SIG-M5 treated with dmso at 0.1 percent for 504 hours (cell line): ENCODE data around the gene UPF2.

ENCODE experiments used
- DNase-seq: peaks from one replicate; lab custom pipeline; 2025; ENCODE audit not compliant: unreplicated experiment; lab: John Stamatoyannopoulos, UW

UPF2 gene

DNA sequence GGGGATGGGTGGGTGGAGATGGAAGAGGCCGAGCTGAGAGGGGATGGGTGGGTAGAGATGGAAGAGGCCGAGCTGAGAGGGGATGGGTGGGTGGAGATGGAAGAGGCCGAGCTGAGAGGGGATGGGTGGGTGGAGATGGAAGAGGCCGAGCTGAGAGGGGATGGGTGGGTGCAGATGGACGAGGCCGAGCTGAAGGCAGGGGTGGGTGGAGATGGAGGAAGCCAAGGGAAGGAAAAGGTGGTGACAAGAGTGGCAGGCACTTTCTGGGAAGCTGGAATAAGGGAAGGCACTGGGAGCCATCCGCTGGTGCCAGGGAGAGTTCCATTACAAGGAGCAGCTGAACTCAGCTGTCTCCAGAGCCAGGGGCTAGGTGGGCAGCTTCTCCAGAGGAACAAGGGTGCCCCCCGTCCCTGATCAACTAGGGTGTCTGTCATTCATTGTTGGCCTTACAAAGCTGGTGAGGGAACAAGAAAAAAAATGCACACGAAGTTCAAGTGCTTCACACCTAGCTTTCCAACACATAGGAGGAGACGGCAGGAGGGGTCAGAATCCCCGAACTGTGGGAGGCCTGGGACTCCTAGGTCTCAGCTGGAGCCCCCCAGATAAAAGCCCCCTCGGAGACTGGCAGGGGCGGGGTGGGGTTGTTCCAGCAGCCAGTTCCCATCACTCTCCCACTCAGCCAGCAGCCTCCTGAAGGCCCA, 157.0 kb downstream of the UPF2 start:
- DNase-seq: no peak

DNA sequence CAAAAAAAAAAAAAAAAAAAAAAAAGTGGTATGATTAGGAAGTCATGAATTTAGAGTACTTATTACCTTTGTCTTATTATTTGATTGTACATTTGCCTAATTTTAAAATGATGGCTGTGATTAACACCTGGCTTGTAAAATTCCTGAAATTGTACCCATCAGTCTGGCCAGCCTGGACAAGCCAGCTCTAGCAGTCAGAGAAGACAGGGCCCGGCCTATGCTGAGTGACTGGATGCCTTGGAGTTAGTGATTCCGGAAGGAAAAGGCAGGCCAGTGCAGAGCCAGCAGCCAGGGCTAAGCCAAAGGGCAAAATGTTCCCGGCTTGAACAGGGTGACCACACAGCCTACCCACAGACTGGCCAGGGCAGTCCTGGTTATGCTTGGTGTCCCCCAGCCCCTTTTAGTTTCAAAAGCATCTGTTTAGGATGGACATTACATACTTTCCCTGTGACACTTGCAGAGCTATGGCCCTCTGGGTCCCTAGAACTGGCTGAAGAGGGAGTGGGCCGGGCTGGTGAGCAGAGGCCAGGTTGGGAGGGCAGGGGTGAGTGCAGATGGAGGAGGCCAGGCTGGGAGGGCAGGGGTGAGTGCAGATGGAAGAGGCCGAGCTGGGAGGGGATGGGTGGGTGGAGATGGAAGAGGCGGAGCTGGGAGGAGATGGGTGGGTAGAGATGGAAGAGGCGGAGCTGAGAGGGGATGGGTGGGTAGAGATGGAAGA, 157.7 kb downstream of the UPF2 start:
- DNase-seq: no peak

DNA sequence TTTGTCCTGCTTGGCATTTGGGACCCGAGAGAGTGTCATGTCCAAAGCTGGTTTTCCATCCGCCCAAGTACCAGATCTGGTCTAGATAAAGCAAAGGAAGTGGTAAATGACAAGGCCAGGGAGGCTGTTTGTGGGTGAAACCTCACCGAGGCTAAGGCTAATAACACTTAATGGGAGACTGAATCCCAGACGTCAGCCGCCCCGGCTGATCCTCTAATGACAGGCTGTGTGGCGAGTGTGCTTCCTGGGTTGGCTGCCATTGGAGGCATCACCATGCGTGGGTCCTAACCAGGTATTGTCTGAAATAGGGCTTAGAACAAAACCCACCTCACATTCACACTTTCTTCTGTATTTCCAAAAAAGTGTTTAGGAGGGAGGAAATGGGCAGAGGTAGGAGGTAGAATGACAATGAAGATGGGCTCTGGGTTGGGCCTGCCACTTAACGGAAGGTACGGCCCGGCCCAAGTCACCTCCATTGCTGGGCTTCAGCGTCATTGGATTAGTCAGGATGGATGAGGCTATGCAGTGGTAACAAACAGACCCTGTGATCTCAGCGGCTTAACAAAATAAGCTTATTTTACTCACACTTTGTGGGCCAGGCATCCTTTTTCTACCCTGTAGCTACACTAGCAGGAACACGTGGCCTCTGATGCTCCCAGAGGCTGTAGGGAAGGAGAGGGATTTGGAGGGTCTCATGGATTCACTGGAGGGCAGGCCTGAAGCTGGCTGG, 159.8 kb downstream of the UPF2 start:
- no peak for DNase-seq

DNA sequence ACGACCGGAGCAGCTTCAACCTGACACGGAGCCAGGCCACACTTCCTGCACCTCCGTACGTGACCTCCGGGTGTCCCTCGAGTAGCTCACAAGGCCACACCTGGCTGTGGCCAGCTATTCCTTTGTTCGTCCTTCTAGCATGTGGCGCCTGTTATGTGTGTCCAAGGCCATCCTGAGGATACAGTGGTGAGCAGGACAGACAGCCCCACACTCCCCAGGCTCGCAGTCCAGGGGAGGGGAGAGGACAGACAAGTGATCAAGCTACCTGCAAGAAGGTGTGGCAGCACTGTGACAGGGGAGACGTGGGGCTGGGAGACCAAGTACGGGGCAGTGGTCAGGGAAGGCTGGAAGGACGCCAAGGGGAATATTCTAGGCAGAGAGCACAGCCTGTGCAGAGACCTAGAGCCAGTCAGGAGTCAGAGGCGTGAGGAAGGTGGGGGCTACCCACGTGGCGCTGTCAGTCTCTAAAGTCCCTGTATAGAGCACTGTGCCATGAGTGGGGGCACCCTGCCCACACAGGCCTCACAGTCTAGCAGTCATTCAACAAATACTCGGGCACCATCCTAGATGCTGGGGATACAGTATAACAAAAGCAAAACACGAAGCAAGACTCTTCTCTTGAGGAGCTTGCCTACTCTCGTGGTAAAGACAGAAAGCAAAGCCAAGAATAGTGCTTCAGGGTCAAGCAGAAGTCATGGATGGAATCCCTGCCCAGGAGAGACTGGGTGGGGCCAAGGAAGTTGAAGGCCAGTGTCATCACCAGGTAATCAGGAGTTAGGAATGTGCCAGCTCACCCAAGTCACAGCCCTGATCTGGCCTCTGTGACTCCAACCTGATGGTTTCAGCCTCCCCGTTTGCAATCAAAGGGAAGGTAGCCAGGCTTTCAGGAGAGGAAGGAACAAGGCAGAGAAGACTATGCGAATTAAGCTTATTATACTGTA, 160.9 kb downstream of the UPF2 start:
- DNase-seq: peak; percentile 12

DNA sequence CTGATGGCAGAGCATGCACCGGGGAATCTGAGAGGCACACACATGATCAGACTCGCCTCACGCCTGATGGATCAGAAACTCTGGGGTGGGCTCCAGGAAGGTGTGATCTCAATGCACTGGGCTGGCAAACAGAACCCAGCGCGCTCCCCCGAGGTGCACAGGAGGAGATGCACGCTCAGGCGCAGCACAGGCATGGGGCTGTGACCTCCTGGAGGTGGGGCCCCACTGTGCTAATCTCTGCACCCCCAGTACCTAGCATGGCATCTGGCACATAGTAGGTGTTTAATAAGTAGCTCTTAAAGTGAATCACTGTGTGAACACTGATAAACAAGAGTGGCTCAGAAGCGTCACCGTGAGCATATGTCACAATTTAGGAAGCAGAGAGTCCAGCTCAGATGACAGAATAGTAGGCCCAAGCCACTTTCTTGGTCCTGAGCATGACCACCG, 161.6 kb downstream of the UPF2 start:
- DNase-seq: no peak

DNA sequence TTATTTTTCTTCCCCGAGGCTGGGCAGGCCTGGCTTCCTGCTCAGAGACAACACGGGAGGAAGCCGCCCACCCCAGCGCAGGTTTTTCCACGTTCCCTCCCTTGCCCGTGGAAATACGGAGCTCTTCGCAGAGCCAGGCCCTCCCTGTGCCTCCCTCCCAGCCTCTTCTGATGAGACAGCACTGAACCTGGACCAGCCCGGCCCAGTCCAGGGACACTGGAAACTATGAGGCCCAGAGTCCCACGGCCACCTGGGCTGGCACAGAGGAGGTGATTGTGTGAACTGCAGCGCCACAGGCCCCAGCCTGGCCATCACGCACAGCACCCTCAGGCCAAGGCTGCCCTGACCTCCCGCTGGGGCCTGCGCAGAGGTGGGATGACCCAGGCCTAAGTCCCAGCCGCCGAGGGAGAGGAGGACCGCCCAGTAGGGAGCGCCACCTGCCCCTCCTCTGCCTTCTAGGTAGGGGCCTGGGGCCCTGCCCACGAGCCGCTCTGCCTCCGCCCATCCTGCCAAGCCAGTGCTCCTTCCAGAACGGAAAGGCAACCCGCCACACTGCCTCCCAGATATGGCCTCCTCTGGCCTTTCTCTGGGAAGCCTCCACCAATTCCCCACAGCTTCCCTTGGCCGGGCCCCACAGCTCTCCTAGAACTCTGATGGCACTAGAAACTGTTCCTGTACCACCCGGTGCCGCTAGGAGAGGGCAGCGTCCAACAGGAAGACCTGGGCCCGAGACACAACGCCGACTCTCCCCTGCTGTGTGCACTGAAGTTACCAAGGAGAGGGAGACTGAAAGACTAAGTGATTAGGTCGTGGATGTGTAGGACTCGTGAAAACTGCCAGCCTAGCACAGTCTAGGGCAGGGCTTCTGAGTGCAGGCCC, 162.2 kb downstream of the UPF2 start:
- DNase-seq: no peak

DNA sequence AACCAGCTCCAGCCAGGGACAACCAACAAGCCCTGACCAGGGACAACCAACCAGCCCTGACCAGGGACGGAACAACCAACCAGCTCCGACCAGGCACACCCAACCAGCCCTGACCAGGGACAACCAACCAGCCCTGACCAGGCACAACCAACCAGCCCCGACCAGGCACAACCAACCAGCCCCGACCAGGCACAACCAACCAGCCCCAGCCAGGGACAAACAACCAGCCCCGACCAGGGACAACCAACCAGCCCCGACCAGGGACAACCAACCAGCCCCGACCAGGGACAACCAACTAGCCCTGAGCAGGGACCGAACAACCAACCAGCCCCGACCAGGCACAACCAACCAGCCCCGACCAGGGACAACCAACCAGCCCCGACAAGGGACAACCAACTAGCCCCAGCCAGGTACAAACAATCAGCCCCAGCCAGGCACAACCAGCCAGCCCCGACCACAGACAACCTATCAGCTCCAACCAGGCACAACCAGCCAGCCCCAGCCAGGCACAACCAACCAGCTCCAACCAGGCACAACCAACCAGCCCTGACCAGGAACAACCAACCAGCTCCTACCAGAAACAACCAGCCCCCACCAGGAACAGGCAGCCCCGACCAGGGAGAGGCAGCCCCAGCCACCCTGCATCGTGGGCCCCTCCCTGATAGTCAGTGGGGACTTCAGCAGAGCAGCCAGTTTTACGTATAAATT, 163.1 kb downstream of the UPF2 start:
- no peak for DNase-seq

DNA sequence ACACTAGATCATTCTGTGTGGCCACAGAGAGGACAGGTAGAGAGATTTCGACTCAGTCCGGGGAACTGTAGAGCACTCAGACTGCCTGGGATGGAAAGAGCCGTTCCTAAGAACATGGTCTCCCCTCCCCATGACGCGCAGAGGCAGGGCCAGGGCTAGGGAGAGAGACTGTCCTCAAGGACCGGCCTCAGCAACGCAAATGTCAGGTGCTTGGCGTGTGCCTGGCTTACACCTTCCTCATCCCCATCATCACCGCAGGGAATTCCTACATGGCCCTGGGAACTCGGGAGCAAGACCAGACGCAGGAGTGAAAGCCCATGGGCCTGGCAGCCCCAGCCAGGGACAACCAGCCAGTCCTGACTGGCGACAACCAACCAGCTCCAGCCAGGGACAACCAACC, 163.8 kb downstream of the UPF2 start:
- no peak for DNase-seq

DNA sequence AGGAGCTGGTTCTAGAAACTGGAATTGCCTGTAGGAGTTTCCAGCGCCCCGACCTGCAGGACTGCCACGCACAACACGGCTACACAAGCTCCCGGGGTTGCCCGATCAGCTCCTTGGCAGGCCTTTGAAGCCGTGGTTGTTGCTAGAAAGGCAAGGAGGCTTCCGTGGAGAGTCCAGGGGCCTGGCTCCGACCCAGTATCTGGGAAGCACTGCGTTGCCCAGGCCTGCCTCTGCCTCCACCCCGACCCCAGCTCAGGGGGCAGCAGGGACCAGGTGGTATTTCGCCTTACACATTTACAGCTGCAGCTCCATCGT, 165.1 kb downstream of the UPF2 start:
- DNase-seq: no peak

DNA sequence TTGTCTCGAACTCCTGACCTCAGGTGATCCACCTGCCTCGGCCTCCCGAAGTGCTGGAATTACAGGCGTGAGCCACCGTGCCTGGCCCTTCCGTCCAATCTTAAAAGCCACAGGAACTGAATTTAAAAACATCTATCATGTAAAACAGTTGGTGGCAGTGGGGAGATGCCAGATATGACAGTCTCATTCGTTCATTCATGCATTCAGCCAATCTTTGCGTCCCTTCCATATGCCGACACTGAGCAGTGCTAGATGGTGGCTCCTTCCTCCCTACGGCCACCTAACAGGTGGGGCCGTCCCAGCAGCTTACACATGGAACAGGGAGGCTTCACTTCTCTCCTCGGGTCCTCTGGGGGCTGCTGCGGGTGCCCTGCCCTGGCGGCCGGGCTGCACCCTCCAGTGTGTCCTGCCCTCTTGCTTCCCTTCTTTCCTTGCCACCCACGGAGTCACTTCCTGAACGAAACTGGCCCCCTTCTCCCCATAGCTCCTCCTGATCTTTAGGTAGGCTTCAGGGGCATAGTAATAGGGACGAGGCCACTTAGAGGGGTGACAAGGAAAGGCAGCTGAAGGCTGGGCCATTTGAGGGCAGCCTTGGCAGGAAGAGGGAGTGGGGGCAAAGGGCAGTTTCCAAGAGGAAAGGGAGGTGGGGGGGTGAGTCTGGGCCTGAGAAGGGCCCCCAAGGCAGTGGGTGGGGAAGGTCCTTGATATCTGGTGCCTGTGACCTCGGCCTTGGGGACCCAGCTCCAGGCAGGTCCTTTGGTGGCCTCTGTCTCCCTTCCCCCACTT, 165.6 kb downstream of the UPF2 start:
- DNase-seq: no peak

DNA sequence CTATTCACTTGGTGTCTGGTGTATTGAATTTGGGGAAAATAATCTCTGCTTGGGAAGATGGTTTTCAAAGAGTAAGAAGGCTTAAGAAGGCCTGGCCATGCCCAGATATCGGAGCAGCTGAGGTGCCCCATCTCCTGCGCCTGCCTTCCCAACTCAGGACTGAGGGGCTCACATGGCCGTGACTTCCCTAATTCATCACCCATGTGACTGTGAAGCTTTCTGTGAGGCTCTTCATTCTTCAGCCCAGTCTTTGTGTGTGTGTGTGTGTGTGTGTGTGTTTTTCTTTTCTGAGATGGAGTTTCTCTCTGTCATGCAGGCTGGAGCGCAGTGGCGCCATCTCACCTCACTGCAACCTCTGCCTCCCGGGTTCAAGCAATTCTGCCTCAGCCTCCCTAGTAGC, 166.3 kb downstream of the UPF2 start:
- no peak for DNase-seq

DNA sequence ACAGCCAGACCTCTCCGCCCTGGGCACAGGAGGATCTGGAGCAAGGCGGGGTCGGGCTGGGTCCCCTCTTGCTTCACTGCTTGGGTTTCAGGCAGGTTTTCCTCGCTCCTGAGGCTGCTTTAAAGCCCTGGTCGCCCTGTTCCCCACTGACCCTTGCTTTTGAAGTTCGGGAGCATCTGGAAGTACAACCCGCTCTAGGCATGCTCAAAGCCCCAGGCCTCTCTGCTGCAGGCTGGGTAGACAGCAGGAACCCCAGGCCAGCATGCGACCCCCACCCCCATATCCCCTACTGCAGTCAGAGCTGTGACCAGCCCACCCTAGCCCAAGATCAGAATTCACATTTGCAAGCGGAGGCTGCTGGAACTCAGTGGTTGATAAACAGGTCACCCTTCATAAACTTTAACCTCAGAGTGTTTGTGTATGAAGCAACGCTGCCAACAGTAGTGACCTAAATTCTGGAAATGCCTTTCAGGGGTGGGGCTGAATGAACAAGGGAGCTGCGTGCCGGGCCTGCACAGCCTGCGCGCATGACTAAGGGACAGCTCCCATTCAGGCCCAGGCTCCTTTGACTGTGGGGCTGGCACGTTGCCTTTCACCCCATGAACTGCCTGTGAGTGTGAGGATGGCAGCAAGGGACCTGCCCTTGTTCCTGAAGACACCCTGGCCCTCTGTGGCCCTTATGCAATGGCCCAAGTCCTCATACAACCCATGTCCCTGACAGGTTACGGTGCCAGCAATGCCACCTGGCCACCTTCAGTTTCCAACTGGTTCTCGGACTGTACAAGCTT, 166.9 kb downstream of the UPF2 start:
- peak; percentile 61 for DNase-seq

DNA sequence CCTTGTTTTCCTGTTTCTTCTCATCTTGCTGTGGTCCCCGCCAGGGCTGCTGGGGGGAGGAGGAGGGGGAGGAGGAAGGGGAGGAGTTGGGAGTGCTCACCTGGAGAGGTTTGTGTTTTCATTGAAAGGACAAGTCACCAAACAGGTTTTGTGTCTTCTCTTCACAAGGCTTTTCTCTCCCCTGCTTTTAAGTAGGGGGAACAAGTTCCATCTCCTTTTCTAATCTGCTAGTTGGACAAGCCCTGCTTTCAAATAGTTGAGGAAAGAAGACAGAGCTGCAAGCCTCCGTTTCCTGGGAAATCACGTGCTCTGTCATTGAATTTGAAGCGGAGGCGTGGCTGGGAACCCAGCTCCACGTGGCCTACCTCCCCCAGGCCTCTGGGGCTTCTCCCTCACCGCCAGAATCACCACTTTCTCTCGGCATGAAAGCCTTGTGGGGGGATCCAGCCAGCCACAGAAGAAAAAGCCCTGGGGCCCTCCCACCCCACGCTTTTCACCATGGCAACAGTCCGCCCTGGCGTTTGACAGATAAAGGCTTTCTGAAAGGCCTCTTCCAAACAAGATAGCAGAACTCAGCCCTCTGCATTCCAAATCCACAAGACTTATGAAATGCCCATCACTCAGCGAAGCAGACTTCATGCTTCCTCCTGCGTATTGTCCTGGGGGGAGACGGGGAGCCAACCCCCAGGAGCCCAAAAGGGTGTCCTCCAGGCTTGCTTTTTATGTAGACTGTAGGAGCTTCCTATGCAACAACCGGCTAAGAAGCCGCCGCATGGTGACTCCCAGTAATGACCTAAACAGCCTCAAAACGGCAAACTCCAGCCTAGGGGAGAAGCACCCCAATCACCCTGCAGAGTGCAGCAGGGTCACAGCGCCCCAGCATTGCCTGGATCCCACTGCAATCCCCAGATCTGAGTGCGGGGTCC, 167.8 kb downstream of the UPF2 start:
- DNase-seq: peak; percentile 56

DNA sequence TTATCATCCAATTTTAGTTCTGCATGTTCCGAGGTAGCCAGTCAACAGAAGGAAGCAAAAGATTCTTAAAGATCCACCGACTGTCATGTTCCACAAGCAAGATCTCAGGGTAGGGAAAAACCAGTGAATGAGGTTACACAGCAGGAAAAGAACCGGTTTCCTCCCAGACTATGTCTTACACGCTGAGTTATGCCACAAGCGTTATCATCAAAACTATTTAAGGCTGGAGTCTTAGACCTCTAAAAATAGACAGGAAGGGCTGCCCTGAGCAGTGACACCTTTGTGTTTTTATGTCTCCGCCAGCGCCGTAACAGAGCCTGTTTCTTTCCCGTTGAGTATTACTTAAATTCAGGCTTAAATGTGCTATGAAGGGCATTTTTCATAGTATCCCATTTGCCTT, 171.1 kb downstream of the UPF2 start:
- no peak for DNase-seq

DNA sequence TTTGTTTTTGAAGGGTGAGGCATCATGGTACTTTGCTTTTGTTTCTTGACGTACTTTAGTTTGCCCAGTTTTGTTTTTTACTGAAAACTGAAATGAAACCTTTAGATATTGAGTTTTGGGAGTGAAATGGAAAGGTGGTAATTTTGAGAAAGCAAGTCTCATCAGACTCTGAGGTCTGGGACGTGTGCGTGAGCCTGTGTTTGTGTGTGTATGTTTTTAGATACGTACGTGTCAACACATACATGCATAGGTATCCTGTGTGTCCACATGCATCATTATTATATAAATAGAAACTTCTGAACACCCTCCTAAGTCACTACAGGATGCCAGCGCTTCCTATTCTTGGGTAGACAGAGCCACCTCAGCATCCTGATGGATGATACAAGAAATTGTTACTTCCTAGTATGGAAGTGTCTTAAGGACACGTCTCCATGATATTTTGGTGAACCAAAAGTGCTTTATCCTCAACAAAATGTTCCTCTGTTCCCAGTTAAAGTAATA, 171.7 kb downstream of the UPF2 start:
- DNase-seq: no peak

DNA sequence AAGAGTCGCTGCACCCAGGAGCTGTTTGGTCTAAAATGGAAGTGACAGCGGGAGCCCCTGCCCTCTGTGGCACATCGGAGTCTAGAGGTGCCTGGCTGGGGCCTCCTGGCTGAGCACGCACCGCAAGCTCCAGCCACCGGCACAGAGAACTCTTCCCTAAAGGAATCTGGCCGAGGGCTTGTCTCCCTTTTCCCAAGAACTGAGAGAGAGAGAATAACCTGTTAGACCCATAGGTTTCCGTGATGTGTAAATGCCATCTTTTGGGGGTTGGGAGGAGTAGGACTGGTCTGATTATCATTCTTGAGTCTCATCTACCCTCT, 172.2 kb downstream of the UPF2 start:
- DNase-seq: no peak
